A549 (cell line): ENCODE data around the gene B3GNT8.

ENCODE experiments used
- CBX8 ChIP-seq: fragments of 200-600 bp; sonication (generic); IDR thresholded peaks from 2 replicates; pipeline ENCODE4 v1.6.1; 2016
- EP300 ChIP-seq, 2 experiments: fragments of >200 bp; sonication (Bioruptor Twin); formaldehyde crosslinking; IDR thresholded peaks; 2 replicates in 1 of 2; 3 replicates in 1 of 2; pipeline ENCODE4 v1.6.1; 2016 to 2017
- MAFK ChIP-seq: fragments of 450-650 bp; IDR thresholded peaks from 2 replicates; pipeline ENCODE4 v1.6.1; 2014; ENCODE audit not compliant: partially characterized antibody
- MAZ ChIP-seq: fragments of 150-350 bp; IDR thresholded peaks from 2 replicates; pipeline ENCODE4 v1.6.1; 2014; ENCODE audit warnings: antibody characterized with exemption, low read depth, low read length, borderline replicate concordance
- PHF8 ChIP-seq: fragments of 200-600 bp; sonication (generic); IDR thresholded peaks from 2 replicates; pipeline ENCODE4 v1.6.1; 2016; ENCODE audit warnings: low read depth, mild to moderate bottlenecking, antibody characterized with exemption, moderate library complexity, borderline replicate concordance
- POLR2A ChIP-seq: IDR thresholded peaks from 2 replicates; pipeline ENCODE4 v1.6.1; 2012; ENCODE audit warnings: mild to moderate bottlenecking, low read length
- RAD21 ChIP-seq, 2 experiments: fragments of >200 bp in 1 of 2; sonication (Bioruptor Twin) in 1 of 2; formaldehyde crosslinking in 1 of 2; IDR thresholded peaks in 1 of 2; conservative IDR thresholded peaks in 1 of 2; 2 replicates in 1 of 2; 3 replicates in 1 of 2; pipeline ENCODE4 v1.6.1; 2012 to 2018; ENCODE audit warnings: inconsistent platforms in 1 of 2
- REST ChIP-seq: fragments of 200-600 bp; sonication (generic); IDR thresholded peaks from 2 replicates; pipeline ENCODE4 v1.6.1; 2016; ENCODE audit warnings: antibody characterized with exemption, mild to moderate bottlenecking, moderate library complexity

DNA sequence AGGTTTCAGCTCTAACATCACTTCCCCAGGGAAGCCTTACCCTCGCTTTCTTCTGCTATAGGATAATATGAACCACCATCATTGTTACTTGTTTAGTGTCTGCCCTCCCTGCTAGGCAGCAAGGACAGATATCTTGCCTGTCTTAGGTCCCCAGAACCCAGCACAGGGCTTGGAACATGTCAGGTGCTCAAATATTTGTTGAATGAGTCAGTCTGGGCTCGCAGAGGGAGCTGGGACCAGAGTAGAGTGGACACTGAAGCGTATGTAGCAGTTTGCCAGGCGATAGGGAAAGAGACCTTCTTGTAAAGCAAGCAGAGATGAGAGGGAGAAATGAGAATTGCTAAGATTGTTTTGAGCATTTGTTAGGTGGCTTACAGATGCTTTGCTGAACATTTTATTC is 17.9 kb downstream of the B3GNT8 start:
- TF ChIP-seq RAD21 (conservative IDR thresholded peaks at IDR 0.05 in 1 of 2, IDR thresholded peaks at IDR 0.05 in 1 of 2) (no peak), CBX8 (no peak), EP300 (IDR thresholded peaks at IDR 0.05) (no peak), MAZ (no peak), MAFK (no peak), REST (no peak), PHF8 (no peak), POLR2A (no peak)
